Activated CD8-positive, alpha-beta memory T cell treated with anti-CD3 and anti-CD28 coated beads, Interleukin-2, amount 50 U/mL, for 24 hours (primary cell): ENCODE results near the gene IP6K2.

Source experiments
- DNase-seq: peaks from one replicate; pipeline ENCODE4 v3.0.0-alpha.2; 2020; ENCODE audit errors: extremely low read depth

IP6K2 gene

DNA sequence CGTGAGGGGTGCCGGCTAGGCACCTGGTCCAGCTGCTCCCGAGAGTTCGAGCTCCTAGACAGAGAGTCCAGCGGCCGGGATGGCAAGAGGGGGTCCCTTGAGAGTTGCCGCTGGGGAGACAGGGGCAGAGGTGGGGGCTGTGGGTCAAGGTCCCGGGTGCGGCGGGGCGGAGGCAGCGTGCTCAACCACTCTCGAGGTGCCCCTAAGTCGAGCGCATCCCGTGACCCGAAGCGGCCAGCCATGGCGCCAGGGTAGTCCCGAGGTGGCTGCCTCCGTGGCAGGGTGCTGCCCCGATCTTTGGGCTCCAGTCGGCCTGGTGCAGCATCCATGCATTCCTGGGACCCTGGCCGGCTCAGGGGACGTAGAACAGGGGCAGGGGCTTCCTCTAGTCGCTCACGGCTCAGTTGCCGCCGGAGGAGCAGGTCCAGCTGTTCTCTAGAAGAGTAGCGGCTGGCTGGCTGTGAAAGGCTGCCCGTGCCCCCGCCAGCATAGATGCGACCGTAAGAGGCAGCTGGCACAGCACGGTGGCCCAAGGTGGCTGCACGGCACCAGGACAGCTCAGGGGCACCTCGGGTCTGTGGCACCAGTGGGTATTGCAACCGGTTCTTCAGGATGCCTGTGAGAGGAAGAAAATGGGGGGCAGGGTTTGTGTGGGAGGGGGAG, 76.9 kb downstream of the IP6K2 start:
- no peak for DNase-seq
